MCF 10A (cell line): ENCODE results near the gene TEX2. TPM values are rescaled to one million over a fixed set of nuclear protein-coding genes. Genes with fewer than 3 reads are reported as not detected.

Source experiments
- BruUV-seq: library from RNA; stranded (reverse); fragments of 400-500 nt; replicated peaks from 2 replicates; lab custom pipeline; 2021; lab: Mats Ljungman, UMichigan
- CTCF ChIA-PET: fragments of 300-600 bp; sonication (Branson Sonifier 250); formaldehyde crosslinking; extraction: SDS; loops from one replicate; lab custom pipeline; 2021; ENCODE audit warnings: antibody characterized with exemption, inconsistent platforms; lab: Yijun Ruan, JAX
- POLR2A ChIA-PET: fragments of 300-600, 350-650 bp; sonication (Branson Sonifier 250); formaldehyde crosslinking; extraction: SDS; loops from one replicate; lab custom pipeline; 2020; ENCODE audit warnings: antibody characterized with exemption, inconsistent platforms; lab: Yijun Ruan, JAX
- DNase-seq: peaks from one replicate; pipeline ENCODE4 v3.0.0-alpha.2; 2018; ENCODE audit not compliant: unreplicated experiment
- H3K27ac Mint-ChIP-seq: one replicate; pipeline ENCODE4 v1.8.0; 2022; ENCODE audit warnings: mild to moderate bottlenecking, low read depth, mixed read lengths; ENCODE audit not compliant: unreplicated experiment
- H3K27me3 Mint-ChIP-seq: one replicate; pipeline ENCODE4 v1.8.0; 2022; ENCODE audit warnings: mixed read lengths; ENCODE audit not compliant: insufficient read depth, unreplicated experiment
- H3K36me3 Mint-ChIP-seq: one replicate; pipeline ENCODE4 v1.8.0; 2022; ENCODE audit warnings: mild to moderate bottlenecking, moderate library complexity, mixed read lengths; ENCODE audit not compliant: insufficient read depth, unreplicated experiment
- H3K4me1 Mint-ChIP-seq: one replicate; pipeline ENCODE4 v1.8.0; 2022; ENCODE audit warnings: mixed read lengths; ENCODE audit not compliant: insufficient read depth, unreplicated experiment
- H3K4me3 Mint-ChIP-seq: one replicate; pipeline ENCODE4 v1.8.0; 2022; ENCODE audit warnings: mild to moderate bottlenecking, moderate library complexity, mixed read lengths; ENCODE audit not compliant: unreplicated experiment
- H3K9me3 Mint-ChIP-seq: one replicate; pipeline ENCODE4 v1.8.0; 2022; ENCODE audit warnings: mixed read lengths; ENCODE audit not compliant: unreplicated experiment
- CTCF ChIP-seq: fragments of 200-600 bp; IDR thresholded peaks from one replicate; pipeline ENCODE4 v1.8.0; 2022; ENCODE audit warnings: antibody characterized with exemption, mild to moderate bottlenecking; ENCODE audit not compliant: unreplicated experiment
- intact Hi-C: fragments of 100-400 bp; cut with micrococcal nuclease; formaldehyde crosslinking; loops from 2 replicates; pipeline ENCODE4 v1.14.1; 2022
- total RNA-seq: library from RNA; stranded (reverse); gene quantifications from 2 replicates; pipeline ENCODE4 v1.2.3, GENCODE V29; 2022

The TEX2 gene
- total RNA-seq, 1 experiment from 2014 or later, result 42.2 TPM

- ChIA-PET POLR2A (interaction anchor here (0.8 to 9.3 kb wide), 8 partner anchors 8 to 85 kb away, joined by 5 to 187 read pairs (median 50); partner anchors contain the start of gene TEX2), CTCF (interaction anchor here (0.5 to 1.3 kb wide), 6 partner anchors 18 to 151 kb away, joined by 3 to 5 read pairs (median 3); no protein-coding TSS in a partner anchor)
- Mint-ChIP-seq H3K27ac (peak overlapping the region; percentile 91), H3K9me3 (no peaks in the 10 kb centered on the region), H3K4me3 (no peak overlapping the region), H3K4me1 (peaks cover 43% of the 10 kb centered on the region), H3K27me3 (no peaks in the 10 kb centered on the region), H3K36me3 (peaks cover 24% of the 10 kb centered on the region)
- no peak for DNase-seq
- intact Hi-C loops, result no loop called here
- no TSS peak for BruUV-seq
- no peak for TF ChIP-seq CTCF
Measured at GRCh38 chr17:64232466-64233262, 30.4 kb downstream of the TEX2 start.

GRCh38 chr17:64231567-64232141 is 31.4 kb downstream of the TEX2 start:
- CTCF ChIA-PET, result interaction anchor here (0.6 to 1.3 kb wide), 5 partner anchors 28 to 349 kb away, joined by 3 to 5 read pairs (median 4); partner anchors contain the start of gene GH2
- Mint-ChIP-seq H3K36me3 (peaks cover 19% of the 10 kb centered on the region), H3K27ac (peak overlapping the region; percentile 91), H3K4me3 (no peak overlapping the region), H3K4me1 (peaks cover 33% of the 10 kb centered on the region), H3K27me3 (no peaks in the 10 kb centered on the region), H3K9me3 (no peaks in the 10 kb centered on the region)
- TF ChIP-seq CTCF, result no peak
- intact Hi-C loops, result no loop called here
- POLR2A ChIA-PET, result interaction anchor here (0.6 to 9.3 kb wide), 13 partner anchors 9 to 892 kb away, joined by 3 to 187 read pairs (median 9); partner anchors contain the start of genes POLG2 and TEX2
- BruUV-seq, result no TSS peak
- no peak for DNase-seq

- no peak for TF ChIP-seq CTCF
- intact Hi-C loops, result no loop called here
- peak overlapping the region; percentile 29 for H3K4me3 Mint-ChIP-seq
- H3K9me3 Mint-ChIP-seq, result no peaks in the 10 kb centered on the region
- H3K36me3 Mint-ChIP-seq, result peaks cover 24% of the 10 kb centered on the region
- BruUV-seq, result no TSS peak
- no peaks in the 10 kb centered on the region for H3K27me3 Mint-ChIP-seq
- peaks cover 32% of the 10 kb centered on the region for H3K4me1 Mint-ChIP-seq
- peak; percentile 90 for DNase-seq
- POLR2A ChIA-PET, result interaction anchor here (0.7 to 9.3 kb wide), 16 partner anchors 9 to 893 kb away, joined by 3 to 187 read pairs (median 6); partner anchors contain the start of genes POLG2 and TEX2
- peak overlapping the region; percentile 91 for H3K27ac Mint-ChIP-seq
- CTCF ChIA-PET, result interaction anchor here (0.6 to 1.1 kb wide), 6 partner anchors 9 to 464 kb away, joined by 3 to 6 read pairs (median 4); partner anchors contain the start of gene GH2
Measured at GRCh38 chr17:64230791-64231408, 32.2 kb downstream of the TEX2 start.
